Astrocyte (in vitro differentiated cells and primary cell): ENCODE measurements around the gene MBLAC1. TPM values are rescaled to one million over a fixed set of nuclear protein-coding genes. Genes with fewer than 3 reads are reported as not detected.

Source experiments
- DNase-seq: peaks from one replicate; pipeline ENCODE4 v3.0.0-alpha.2; 2010; ENCODE audit warnings: low read depth
- FAIRE-seq: peaks from 2 replicates; lab custom pipeline; 2011; peaks lifted over from hg19 to GRCh38; lab: Jason Lieb, UNC
- H2AFZ ChIP-seq: 2 replicates; pipeline ENCODE4 v1.6.0; 2012; ENCODE audit warnings: low read depth, low read length, inconsistent platforms
- H3K27ac ChIP-seq: 2 replicates; pipeline ENCODE4 v1.5.1; 2011; ENCODE audit warnings: low read depth, low read length, inconsistent platforms
- H3K27me3 ChIP-seq: 2 replicates; pipeline ENCODE4 v1.6.0; 2011; ENCODE audit warnings: low read length, inconsistent platforms; ENCODE audit not compliant: insufficient read depth
- H3K36me3 ChIP-seq: 2 replicates; pipeline ENCODE4 v1.5.1; 2011; ENCODE audit warnings: low read length, inconsistent platforms; ENCODE audit not compliant: insufficient read depth
- H3K4me1 ChIP-seq: 2 replicates; pipeline ENCODE4 v1.5.1; 2011; ENCODE audit warnings: low read length, inconsistent platforms; ENCODE audit not compliant: insufficient read depth
- H3K4me2 ChIP-seq: 2 replicates; pipeline ENCODE4 v1.6.0; 2012; ENCODE audit warnings: low read length, inconsistent platforms
- H3K4me3 ChIP-seq: 2 replicates; pipeline ENCODE4 v1.5.1; 2011; ENCODE audit warnings: low read depth, mild to moderate bottlenecking, low read length, inconsistent platforms; ENCODE audit not compliant: insufficient read depth
- H3K79me2 ChIP-seq: 2 replicates; pipeline ENCODE4 v1.6.0; 2012; ENCODE audit warnings: mild to moderate bottlenecking, low read length, inconsistent platforms; ENCODE audit not compliant: insufficient read depth
- H3K9ac ChIP-seq: 2 replicates; pipeline ENCODE4 v1.6.0; 2012; ENCODE audit warnings: mild to moderate bottlenecking, low read length, inconsistent platforms
- H3K9me3 ChIP-seq: 2 replicates; pipeline ENCODE4 v1.5.1; 2012; ENCODE audit warnings: low read depth, mild to moderate bottlenecking, low read length, inconsistent platforms; ENCODE audit not compliant: insufficient read depth
- H4K20me1 ChIP-seq: 2 replicates; pipeline ENCODE4 v1.6.0; 2012; ENCODE audit warnings: low read length, inconsistent platforms; ENCODE audit not compliant: insufficient read depth
- H3K27ac Mint-ChIP-seq: one replicate; pipeline ENCODE4 v1.8.0; 2021; ENCODE audit warnings: mild to moderate bottlenecking, mixed read lengths; ENCODE audit not compliant: unreplicated experiment
- H3K27me3 Mint-ChIP-seq: one replicate; pipeline ENCODE4 v1.8.0; 2021; ENCODE audit warnings: low read depth, mixed read lengths; ENCODE audit not compliant: unreplicated experiment
- H3K36me3 Mint-ChIP-seq: one replicate; pipeline ENCODE4 v1.8.0; 2021; ENCODE audit warnings: low read depth, mixed read lengths; ENCODE audit not compliant: unreplicated experiment
- H3K4me1 Mint-ChIP-seq: one replicate; pipeline ENCODE4 v1.8.0; 2021; ENCODE audit warnings: low read depth, mixed read lengths; ENCODE audit not compliant: unreplicated experiment
- H3K4me3 Mint-ChIP-seq: one replicate; pipeline ENCODE4 v1.8.0; 2021; ENCODE audit warnings: mild to moderate bottlenecking, moderate library complexity, mixed read lengths; ENCODE audit not compliant: unreplicated experiment
- H3K9me3 Mint-ChIP-seq: one replicate; pipeline ENCODE4 v1.8.0; 2021; ENCODE audit warnings: mild to moderate bottlenecking, mixed read lengths; ENCODE audit not compliant: unreplicated experiment
- EZH2 ChIP-seq: IDR thresholded peaks from 2 replicates; pipeline ENCODE4 v1.6.1; 2012; ENCODE audit warnings: mild to moderate bottlenecking, low read length, inconsistent platforms; ENCODE audit not compliant: insufficient read depth
- total RNA-seq: library from RNA; stranded (reverse); gene quantifications from 2 replicates; pipeline ENCODE4 v1.2.1, GENCODE V29; 2021
- TF ChIP-seq, protein P1 (sequence below): IDR thresholded peaks from 2 replicates; pipeline ENCODE4 v1.5.1; 2011; ENCODE audit warnings: low read depth, mild to moderate bottlenecking, inconsistent platforms, low read length, moderate library complexity; ENCODE audit not compliant: insufficient read depth

The MBLAC1 gene
- total RNA-seq, 1 donor from 2014 or later, result 2.7 TPM

DNA sequence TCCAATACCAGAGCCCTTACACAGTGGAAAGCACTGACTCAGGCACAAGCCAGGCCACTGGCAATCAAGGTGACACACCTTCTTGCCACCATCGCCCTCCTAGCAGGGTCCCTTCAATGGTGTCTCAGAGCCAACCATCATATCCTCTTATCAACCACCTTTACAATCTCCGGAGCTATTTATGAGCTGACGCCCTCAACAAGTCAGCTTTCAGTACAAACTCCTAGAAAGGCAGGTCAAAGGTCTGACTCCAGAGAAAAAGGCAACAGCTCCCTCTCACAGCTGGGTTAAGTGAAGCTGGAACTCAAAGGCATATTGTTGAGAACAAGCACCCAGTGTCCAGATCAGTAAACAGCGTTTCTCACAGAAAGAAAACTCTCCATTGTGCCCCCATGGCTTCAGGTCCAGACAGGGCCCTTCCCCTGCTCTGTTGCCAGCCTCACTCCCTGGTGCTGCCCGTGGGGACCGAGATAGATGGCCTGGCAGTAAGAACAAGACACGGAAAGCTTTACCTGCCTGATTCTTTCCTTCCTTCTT lies 47.7 kb upstream of the MBLAC1 start:
- no peak overlapping the region for H2AFZ ChIP-seq
- no peak overlapping the region for H3K4me3 ChIP-seq
- peaks cover 6% of the 10 kb centered on the region for H3K9me3 ChIP-seq
- Mint-ChIP-seq H3K27ac (peak overlapping the region; percentile 63), H3K27me3 (no peaks in the 10 kb centered on the region), H3K9me3 (peaks cover 5% of the 10 kb centered on the region), H3K36me3 (peaks cover 31% of the 10 kb centered on the region), H3K4me3 (peak overlapping the region; percentile 98), H3K4me1 (peaks cover 23% of the 10 kb centered on the region)
- FAIRE-seq (no peak), DNase-seq (no peak)
- peaks cover 41% of the 10 kb centered on the region for H3K36me3 ChIP-seq
- H3K27ac ChIP-seq, result peak overlapping the region; percentile 34
- no peak overlapping the region for H3K9ac ChIP-seq
- TF ChIP-seq, protein P1, sequence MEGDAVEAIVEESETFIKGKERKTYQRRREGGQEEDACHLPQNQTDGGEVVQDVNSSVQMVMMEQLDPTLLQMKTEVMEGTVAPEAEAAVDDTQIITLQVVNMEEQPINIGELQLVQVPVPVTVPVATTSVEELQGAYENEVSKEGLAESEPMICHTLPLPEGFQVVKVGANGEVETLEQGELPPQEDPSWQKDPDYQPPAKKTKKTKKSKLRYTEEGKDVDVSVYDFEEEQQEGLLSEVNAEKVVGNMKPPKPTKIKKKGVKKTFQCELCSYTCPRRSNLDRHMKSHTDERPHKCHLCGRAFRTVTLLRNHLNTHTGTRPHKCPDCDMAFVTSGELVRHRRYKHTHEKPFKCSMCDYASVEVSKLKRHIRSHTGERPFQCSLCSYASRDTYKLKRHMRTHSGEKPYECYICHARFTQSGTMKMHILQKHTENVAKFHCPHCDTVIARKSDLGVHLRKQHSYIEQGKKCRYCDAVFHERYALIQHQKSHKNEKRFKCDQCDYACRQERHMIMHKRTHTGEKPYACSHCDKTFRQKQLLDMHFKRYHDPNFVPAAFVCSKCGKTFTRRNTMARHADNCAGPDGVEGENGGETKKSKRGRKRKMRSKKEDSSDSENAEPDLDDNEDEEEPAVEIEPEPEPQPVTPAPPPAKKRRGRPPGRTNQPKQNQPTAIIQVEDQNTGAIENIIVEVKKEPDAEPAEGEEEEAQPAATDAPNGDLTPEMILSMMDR, result no peak
- TF ChIP-seq EZH2, result no peak
- H3K4me2 ChIP-seq, result peak overlapping the region; percentile 90
- peaks cover 68% of the 10 kb centered on the region for H3K79me2 ChIP-seq
- peaks cover 38% of the 10 kb centered on the region for H4K20me1 ChIP-seq
- H3K4me1 ChIP-seq, result peaks cover 24% of the 10 kb centered on the region
- no peaks in the 10 kb centered on the region for H3K27me3 ChIP-seq

DNA sequence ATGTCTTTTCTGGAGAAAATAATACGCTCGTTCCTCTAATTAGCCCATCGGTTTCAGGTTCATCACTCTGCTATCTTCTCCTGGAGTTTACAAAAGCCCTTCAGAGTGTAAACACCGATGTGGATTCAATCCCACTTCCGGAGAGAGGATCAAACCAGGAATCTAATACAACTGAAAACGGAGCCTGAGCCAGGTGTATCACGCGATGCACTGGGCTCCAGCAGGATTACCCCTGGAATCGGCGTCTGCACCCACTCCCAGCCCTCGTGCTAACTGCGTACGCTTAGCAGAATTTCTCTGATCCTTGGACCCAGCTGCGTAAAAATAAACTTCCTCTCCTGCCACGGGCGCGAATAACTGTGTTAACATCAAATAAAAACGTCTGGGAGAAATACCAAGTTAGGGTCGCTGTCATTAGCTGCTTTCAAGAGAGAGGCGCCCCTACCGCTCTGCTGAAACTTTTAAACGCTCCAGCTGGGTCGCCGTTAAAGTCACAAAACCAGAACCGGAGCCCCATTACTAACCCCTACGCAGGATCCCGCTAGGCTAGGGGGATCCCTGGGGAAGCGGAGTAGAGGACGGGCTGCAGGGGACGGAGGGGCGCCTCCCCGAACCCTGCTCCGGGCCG lies 45.7 kb upstream of the MBLAC1 start:
- H3K9me3 Mint-ChIP-seq, result no peaks in the 10 kb centered on the region
- H3K4me3 Mint-ChIP-seq, result peak overlapping the region; percentile 98
- H3K36me3 Mint-ChIP-seq, result peaks cover 17% of the 10 kb centered on the region
- peaks cover 33% of the 10 kb centered on the region for H4K20me1 ChIP-seq
- H3K27me3 ChIP-seq, result no peaks in the 10 kb centered on the region
- peaks cover 22% of the 10 kb centered on the region for H3K36me3 ChIP-seq
- H3K27ac ChIP-seq, result peak overlapping the region; percentile 93
- peak overlapping the region; percentile 99 for H3K9ac ChIP-seq
- DNase-seq, result no peak
- TF ChIP-seq EZH2, result no peak
- TF ChIP-seq, protein P1, result no peak
- H3K9me3 ChIP-seq, result peaks cover 3% of the 10 kb centered on the region
- peaks cover 23% of the 10 kb centered on the region for H3K4me1 Mint-ChIP-seq
- H2AFZ ChIP-seq, result peak overlapping the region; percentile 59
- no peak for FAIRE-seq
- H3K4me1 ChIP-seq, result peaks cover 24% of the 10 kb centered on the region
- H3K27me3 Mint-ChIP-seq, result no peaks in the 10 kb centered on the region
- H3K79me2 ChIP-seq, result peaks cover 56% of the 10 kb centered on the region
- peak overlapping the region; percentile 96 for H3K4me3 ChIP-seq
- peak overlapping the region; percentile 90 for H3K4me2 ChIP-seq
- peak overlapping the region; percentile 94 for H3K27ac Mint-ChIP-seq
